Measurements from ENCODE around the gene TBX6.
A peak's percentile ranks its signal among the peaks of the same experiment; 100 is the strongest.

TBX6 gene

GRCh38 chr16:30086291-30087140, 5.2 kb downstream of the TBX6 start:
- no peak for DNase-seq (ENCODE audit: low read depth in 2 of 2)

- DNase-seq (ENCODE audit: low read depth in 2 of 2): no peak
Measured at GRCh38 chr16:30085820-30086219, 5.9 kb downstream of the TBX6 start.

- no peak for DNase-seq (ENCODE audit: low read depth in 2 of 2)
Measured at GRCh38 chr16:30085247-30085646, 6.5 kb downstream of the TBX6 start.

- DNase-seq (ENCODE audit: low read depth in 2 of 2): no peak
Measured at GRCh38 chr16:30084816-30085159, 6.9 kb downstream of the TBX6 start.

GRCh38 chr16:30084096-30084815, 7.5 kb downstream of the TBX6 start:
- no peak for DNase-seq (ENCODE audit: low read depth in 2 of 2)

GRCh38 chr16:30083216-30084055, 8.3 kb downstream of the TBX6 start:
- DNase-seq (ENCODE audit: low read depth in 2 of 2): no peak

GRCh38 chr16:30082545-30083090, 9.1 kb downstream of the TBX6 start:
- no peak for DNase-seq (ENCODE audit: low read depth in 2 of 2)

GRCh38 chr16:30079480-30079879, 12.2 kb downstream of the TBX6 start:
- no peak for DNase-seq (ENCODE audit: low read depth in 2 of 2)

- no peak for DNase-seq (ENCODE audit: low read depth in 2 of 2)
Measured at GRCh38 chr16:30078744-30079143, 13.0 kb downstream of the TBX6 start.

- DNase-seq (ENCODE audit: low read depth in 2 of 2): no peak
Measured at GRCh38 chr16:30077656-30078055, 14.1 kb downstream of the TBX6 start.

- DNase-seq (ENCODE audit: low read depth in 2 of 2): no peak
Measured at GRCh38 chr16:30076276-30076791, 15.4 kb downstream of the TBX6 start.

GRCh38 chr16:30075503-30076275, 16.0 kb downstream of the TBX6 start, which contains the start of gene PPP4C:
Gene PPP4C (plus strand): TSS chr16:30075994. CDS start chr16:30076378, 384 bp downstream.
- DNase-seq (ENCODE audit: low read depth in 2 of 2): peak; percentile 60 to 79

- DNase-seq (ENCODE audit: low read depth in 2 of 2): no peak
Measured at GRCh38 chr16:30070490-30070889, 21.2 kb downstream of the TBX6 start.

- DNase-seq (ENCODE audit: low read depth in 2 of 2): no peak
Measured at GRCh38 chr16:30069611-30070462, 21.9 kb downstream of the TBX6 start.

- no peak for DNase-seq (ENCODE audit: low read depth in 2 of 2)
Measured at GRCh38 chr16:30068750-30069610, 22.7 kb downstream of the TBX6 start.

GRCh38 chr16:30068333-30068732, 23.4 kb downstream of the TBX6 start:
- DNase-seq (ENCODE audit: low read depth in 2 of 2): no peak

- no peak for DNase-seq (ENCODE audit: low read depth in 2 of 2)
Measured at GRCh38 chr16:30067584-30067916, 24.2 kb downstream of the TBX6 start.

GRCh38 chr16:30066761-30067583, 24.8 kb downstream of the TBX6 start:
- no peak for DNase-seq (ENCODE audit: low read depth in 2 of 2)

Data from stimulated activated CD4-positive, alpha-beta T cell treated with anti-CD3 and anti-CD28 coated beads, Interleukin-1b, Interleukin-23, amount 100 ng/mL, for 1 hour (primary cell).